HepG2 (cell line): Measurements from ENCODE around the gene FAM184B. TPM values are rescaled to one million over a fixed set of nuclear protein-coding genes. Genes with fewer than 3 reads are reported as not detected.

Source experiments
- ATAC-seq: fragments of 200-7000 bp; cut with Tn5 transposase; 3 replicates; pipeline ENCODE4 v1.9.1; 2020; ENCODE audit warnings: mild to moderate bottlenecking, moderate library complexity
- BruUV-seq: library from RNA; stranded (reverse); fragments of 400-500 nt; replicated peaks from 2 replicates; lab custom pipeline; 2021; lab: Mats Ljungman, UMichigan
- CTCF ChIA-PET: fragments of 300-600 bp; formaldehyde crosslinking; extraction: SDS; loops from one replicate; lab custom pipeline; 2021; ENCODE audit warnings: low total read pairs, inconsistent platforms, low intra/inter-chr PET ratio; lab: Yijun Ruan, JAX
- POLR2A ChIA-PET: fragments of 350-600 bp; sonication (Branson Sonifier 250); formaldehyde crosslinking; loops from one replicate; lab custom pipeline; 2020; ENCODE audit warnings: antibody characterized with exemption, inconsistent platforms; lab: Yijun Ruan, JAX
- DNase-seq: peaks from one replicate; pipeline ENCODE4 v3.0.0-alpha.2; 2015; ENCODE audit warnings: low spot score
- FAIRE-seq: peaks from 3 replicates; lab custom pipeline; 2011; peaks lifted over from hg19 to GRCh38; lab: Jason Lieb, UNC
- H2AFZ ChIP-seq: one replicate; pipeline ENCODE4 v1.6.1; 2011; ENCODE audit warnings: low read length, inconsistent platforms
- H3K27ac ChIP-seq: fragments of 300-600 bp; 3 replicates; pipeline ENCODE4 v1.8.0; 2011; ENCODE audit warnings: mixed run types, mild to moderate bottlenecking, mixed read lengths, low read length, inconsistent platforms; ENCODE audit not compliant: insufficient read depth; ENCODE audit errors: extremely low read length
- H3K27me3 ChIP-seq, 2 experiments: fragments of 200-600 bp in 1 of 2; 2 replicates in 1 of 2; 3 replicates in 1 of 2; pipeline versions ENCODE4 v1.6.0 to v1.8.0; 2011; ENCODE audit warnings: low read length in 2 of 2, mild to moderate bottlenecking in 2 of 2, moderate library complexity in 2 of 2, inconsistent platforms in 1 of 2; ENCODE audit not compliant: insufficient read depth in 2 of 2, control insufficient read depth in 1 of 2
- H3K36me3 ChIP-seq, 2 experiments: fragments of 200-600 bp in 1 of 2; replicated peaks in 1 of 2; 2 replicates in 1 of 2; 3 replicates in 1 of 2; pipeline versions ENCODE4 v1.5.1 to v1.8.0; 2011; ENCODE audit warnings: low read length in 2 of 2, inconsistent platforms in 1 of 2; ENCODE audit not compliant: insufficient read depth in 2 of 2, control insufficient read depth in 1 of 2
- H3K4me1 ChIP-seq: 2 replicates; pipeline ENCODE4 v1.5.1; 2012; ENCODE audit warnings: low read length, inconsistent platforms; ENCODE audit not compliant: insufficient read depth
- H3K4me2 ChIP-seq: 2 replicates; pipeline ENCODE4 v1.6.0; 2011; ENCODE audit warnings: low read depth, low read length, inconsistent platforms
- H3K4me3 ChIP-seq, 3 experiments: fragments of 200-600 bp in 1 of 3; sonication (generic), shearing (Covaris generic) in 1 of 3; replicated peaks in 1 of 3; 2 replicates each; pipeline ENCODE4 v1.5.1; 2011 to 2016; ENCODE audit warnings: low read length in 3 of 3, inconsistent platforms in 2 of 3, low read depth in 2 of 3, mild to moderate bottlenecking in 2 of 3, control low read depth in 1 of 3, mixed read lengths in 1 of 3; ENCODE audit not compliant: insufficient read depth in 1 of 3
- H3K79me2 ChIP-seq: one replicate; pipeline ENCODE4 v1.6.1; 2011; ENCODE audit warnings: low read length, inconsistent platforms; ENCODE audit not compliant: insufficient read depth
- H3K9ac ChIP-seq: 2 replicates; pipeline ENCODE4 v1.6.0; 2011; ENCODE audit warnings: mild to moderate bottlenecking, low read depth, low read length, inconsistent platforms; ENCODE audit not compliant: insufficient read depth
- H3K9me3 ChIP-seq: 2 replicates; pipeline ENCODE4 v1.5.1; 2012; ENCODE audit warnings: mild to moderate bottlenecking, low read length
- H4K20me1 ChIP-seq: 2 replicates; pipeline ENCODE4 v1.6.0; 2011; ENCODE audit warnings: inconsistent platforms, mild to moderate bottlenecking, low read length, moderate library complexity; ENCODE audit not compliant: insufficient read depth
- ELF4 ChIP-seq: sonication (generic); formaldehyde crosslinking; IDR thresholded peaks from 2 replicates; pipeline ENCODE4 v1.5.0; 2020; ENCODE audit warnings: missing genetic modification reagents, mild to moderate bottlenecking, moderate library complexity, borderline replicate concordance
- FOXA1 ChIP-seq, 2 experiments: fragments of 450-650 bp in 1 of 2; sonication (generic) in 1 of 2; formaldehyde crosslinking in 1 of 2; IDR thresholded peaks; 2 replicates each; pipeline versions ENCODE4 v1.4.0 to v1.6.1; 2016 to 2020; ENCODE audit warnings: missing genetic modification reagents in 1 of 2
- HDAC1 ChIP-seq: sonication (generic); formaldehyde crosslinking; IDR thresholded peaks from 2 replicates; pipeline ENCODE4 v1.5.1; 2020; ENCODE audit warnings: mild to moderate bottlenecking, missing genetic modification reagents
- HES4 ChIP-seq: sonication (generic); formaldehyde crosslinking; IDR thresholded peaks from 2 replicates; pipeline ENCODE4 v1.9.0; 2021; ENCODE audit warnings: mild to moderate bottlenecking, missing genetic modification reagents, borderline replicate concordance
- MBNL3 ChIP-seq: fragments of 250-450 bp; sonication (Bioruptor Pico); conservative IDR thresholded peaks from 2 replicates; pipeline ENCODE4 v1.8.0; 2022; ENCODE audit warnings: mild to moderate bottlenecking, inconsistent platforms
- MYNN ChIP-seq: sonication (generic); formaldehyde crosslinking; IDR thresholded peaks from 2 replicates; pipeline ENCODE4 v1.4.0; 2020; ENCODE audit warnings: mild to moderate bottlenecking, low read depth, missing genetic modification reagents
- RARG ChIP-seq: sonication (generic); formaldehyde crosslinking; IDR thresholded peaks from 2 replicates; pipeline ENCODE4 v1.4.0; 2020; ENCODE audit warnings: low read depth, mild to moderate bottlenecking, missing genetic modification reagents
- SCMH1 ChIP-seq: sonication (generic); formaldehyde crosslinking; IDR thresholded peaks from 2 replicates; pipeline ENCODE4 v1.9.0; 2021; ENCODE audit warnings: missing genetic modification reagents, mild to moderate bottlenecking, borderline replicate concordance
- SKI ChIP-seq: fragments of 450-650 bp; IDR thresholded peaks from one replicate; pipeline ENCODE4 v1.6.1; 2018; ENCODE audit warnings: mild to moderate bottlenecking; ENCODE audit not compliant: partially characterized antibody
- ZNF138 ChIP-seq: sonication (generic); formaldehyde crosslinking; IDR thresholded peaks from 2 replicates; pipeline ENCODE4 v1.5.0; 2020; ENCODE audit warnings: mild to moderate bottlenecking, low read depth, missing genetic modification reagents
- ZNF496 ChIP-seq: sonication (generic); formaldehyde crosslinking; IDR thresholded peaks from 2 replicates; pipeline ENCODE4 v1.8.1; 2023; ENCODE audit warnings: mild to moderate bottlenecking, moderate library complexity, missing genetic modification reagents; ENCODE audit not compliant: insufficient replicate concordance
- ZNF530 ChIP-seq: sonication (generic); formaldehyde crosslinking; IDR thresholded peaks from 2 replicates; pipeline ENCODE4 v1.5.0; 2020; ENCODE audit warnings: low read depth, mild to moderate bottlenecking, missing genetic modification reagents
- ZNF674 ChIP-seq: sonication (generic); formaldehyde crosslinking; IDR thresholded peaks from 2 replicates; pipeline ENCODE4 v1.5.0; 2020; ENCODE audit warnings: low read depth, mild to moderate bottlenecking, missing genetic modification reagents
- ZNF703 ChIP-seq: sonication (generic); formaldehyde crosslinking; IDR thresholded peaks from 2 replicates; pipeline ENCODE4 v1.5.1; 2020; ENCODE audit warnings: missing genetic modification reagents, mild to moderate bottlenecking, moderate library complexity, borderline replicate concordance
- WGBS: methylation state at CpG from one replicate; pipeline ENCODE4 v1.1.6; 2017; ENCODE audit warnings: low lambda C conversion rate; 5-methylcytosine and 5-hydroxymethylcytosine counted together
- in situ Hi-C: cut with HindIII; loops from 2 replicates; pipeline ENCODE4 v1.10.0; 2017; ENCODE audit warnings: low pct_unique_long_range_greater_than_20kb; ENCODE audit not compliant: extremely low pct_ligation_motif_present
- intact Hi-C: fragments of 100-400 bp; cut with micrococcal nuclease; formaldehyde crosslinking; loops from one replicate; pipeline ENCODE4 v1.10.0; 2022; ENCODE audit not compliant: unreplicated experiment
- polyA plus RNA-seq, 8 experiments: library from polyadenylated mRNA; depleted of rRNA in 3 of 8; stranded (reverse) in 7 of 8; unstranded in 1 of 8; fragments of >200 nt; fragmentation: Illumina TruSeq in 4 of 8; extraction: Trizol in 4 of 8; gene quantifications; 2 replicates each; pipeline versions ENCODE4 v1.2.1 to v1.2.3, GENCODE V29; 2011 to 2016; ENCODE audit warnings: low read depth in 4 of 8, missing spikeins in 1 of 8, mixed read lengths in 1 of 8; ENCODE audit not compliant: insufficient read depth in 1 of 8
- total RNA-seq, 5 experiments: library from RNA; depleted of rRNA; stranded (reverse); fragments of >200 nt; fragmentation: Illumina TruSeq; extraction: Trizol; gene quantifications; 2 replicates each; pipeline ENCODE4 v1.2.3, GENCODE V29; 2016; ENCODE audit warnings: low read depth in 1 of 5

FAM184B gene
- total and polyA plus RNA-seq, 2 of the 13 experiments (the other 11 are each of a cell fraction or from before 2014, with no cell fraction given), result not detected

GRCh38 chr4:17758485-17758884 is 22.9 kb downstream of the FAM184B start:
- CTCF ChIA-PET, result no interaction called here
- BruUV-seq, result no TSS peak
- no peaks in the 10 kb centered on the region for H4K20me1 ChIP-seq
- peaks cover 0 to 5% of the 10 kb centered on the region in 2 experiments; a peak in 1 of 5 replicates for H3K27me3 ChIP-seq
- DNase-seq, result no peak
- no peak overlapping the region for H2AFZ ChIP-seq
- H3K4me2 ChIP-seq, result no peak overlapping the region
- FAIRE-seq, result no peak
- WGBS, result 20% methylated on average over 5 of the region's 5 CpGs
- no peaks in the 10 kb centered on the region for H3K36me3 ChIP-seq
- no peak for TF ChIP-seq MYNN (CRISPR knock-in tag)
- no peak for TF ChIP-seq ZNF530 (CRISPR knock-in tag)
- TF ChIP-seq ZNF496 (CRISPR knock-in tag), result no peak
- TF ChIP-seq SKI, result no peak
- no peak for TF ChIP-seq HES4 (CRISPR knock-in tag)
- no peak for TF ChIP-seq RARG (CRISPR knock-in tag)
- no peak for TF ChIP-seq FOXA1 (IDR thresholded peaks at IDR 0.05)
- no peak for TF ChIP-seq FOXA1 (CRISPR knock-in tag; IDR thresholded peaks at IDR 0.05)
- no peak for TF ChIP-seq ZNF703 (CRISPR knock-in tag)
- TF ChIP-seq ELF4 (CRISPR knock-in tag), result no peak
- no peak for TF ChIP-seq ZNF138 (CRISPR knock-in tag)
- TF ChIP-seq HDAC1 (CRISPR knock-in tag), result no peak
- no peak for TF ChIP-seq SCMH1 (CRISPR knock-in tag)
- no peak for TF ChIP-seq MBNL3 (CRISPR knock-in tag)
- TF ChIP-seq ZNF674 (CRISPR knock-in tag), result no peak
- intact Hi-C loops, result loop anchor here (10.0 kb wide), 1 partner anchor 606 kb away; no protein-coding TSS in a partner anchor
- no peaks in the 10 kb centered on the region for H3K9me3 ChIP-seq
- H3K4me3 ChIP-seq, result no peak overlapping the region
- H3K79me2 ChIP-seq, result no peaks in the 10 kb centered on the region
- in situ Hi-C loops, result no loop called here
- H3K4me1 ChIP-seq, result no peaks in the 10 kb centered on the region
- no peak overlapping the region for H3K27ac ChIP-seq
- POLR2A ChIA-PET, result no interaction called here
- H3K9ac ChIP-seq, result no peak overlapping the region
- no peak for ATAC-seq
